ENCODE measurements around the gene ABCD2. TPM values are rescaled to one million over a fixed set of nuclear protein-coding genes. Genes with fewer than 3 reads are reported as not detected.

Gene ABCD2
- total and polyA plus RNA-seq, 2 of the 4 experiments (the other 2 are of a cell fraction), result not detected

- H3K79me1 ChIP-seq (ENCODE audit: low read depth in 1 of 2, low read length in 2 of 2), result no peaks in the 10 kb centered on the region
- no peak overlapping the region for H2AK9ac ChIP-seq (replicated peaks; ENCODE audit: low read depth, low read length, poor library complexity)
- intact Hi-C loops (cut with micrococcal nuclease), result no loop called here
- H3K27ac ChIP-seq (ENCODE audit: insufficient read depth, low read length), result no peak overlapping the region
- H2BK5ac ChIP-seq (ENCODE audit: low read depth, low read length, poor library complexity, severe bottlenecking), result no peak overlapping the region
- H4K91ac ChIP-seq (ENCODE audit: insufficient read depth, low read depth, low read length), result no peak overlapping the region
- H2BK20ac ChIP-seq (ENCODE audit: low read depth, low read length), result no peak overlapping the region
- no peaks in the 10 kb centered on the region for H3K36me3 ChIP-seq (ENCODE audit: control insufficient read depth, insufficient read depth, low read length)
- ChIA-PET POLR2A (ENCODE audit: unreplicated experiment) (no interaction called here), CTCF (no interaction called here)
- H3K23ac ChIP-seq (ENCODE audit: low read depth, low read length), result no peak overlapping the region
- DNase-seq (no peak), ATAC-seq (ENCODE audit: low read depth) (no peak)
- no peak overlapping the region for H3K14ac ChIP-seq (replicated peaks; ENCODE audit: low read depth, low read length)
- H3K4ac ChIP-seq (ENCODE audit: low read depth, low read length), result no peak overlapping the region
- H2AK5ac ChIP-seq (ENCODE audit: low read depth, low read length), result no peak overlapping the region
- no peaks in the 10 kb centered on the region for H4K20me1 ChIP-seq (ENCODE audit: insufficient read depth, low read length)
- no peak overlapping the region for H2AFZ ChIP-seq (replicated peaks; ENCODE audit: low read length, poor library complexity)
- H3K4me1 ChIP-seq (ENCODE audit: control insufficient read depth, insufficient read depth, low read length), result no peaks in the 10 kb centered on the region
- no peak overlapping the region for H3K18ac ChIP-seq (ENCODE audit: low read depth, low read length)
- H2BK120ac ChIP-seq (ENCODE audit: low read depth, low read length), result no peak overlapping the region
- H4K8ac ChIP-seq (ENCODE audit: low read depth in 2 of 2, low read length in 2 of 2), result no peak overlapping the region
- in situ Hi-C loops (cut with MboI; ENCODE audit: low sequenced_read_pairs), result loop anchor here (25.0 kb wide), 1 partner anchor 301 kb away; no protein-coding TSS in a partner anchor
- TF ChIP-seq CEBPB (IDR thresholded peaks at IDR 0.05; ENCODE audit: low read depth, low read length) (no peak), RAD21 (IDR thresholded peaks at IDR 0.05; ENCODE audit: low read length) (no peak), RCOR1 (IDR thresholded peaks at IDR 0.05; ENCODE audit: insufficient replicate concordance, low read length) (no peak), POLR2A (IDR thresholded peaks at IDR 0.05; ENCODE audit: low read depth, low read length) (no peak), BHLHE40 (IDR thresholded peaks at IDR 0.05; ENCODE audit: low read depth, low read length) (no peak), USF2 (IDR thresholded peaks at IDR 0.05; ENCODE audit: low read depth, low read length) (no peak), SMC3 (IDR thresholded peaks at IDR 0.05; ENCODE audit: low read depth, low read length) (no peak)
- no peak overlapping the region for H3K56ac ChIP-seq (ENCODE audit: extremely low read depth, insufficient read depth, low read length)
- no peak overlapping the region for H4K5ac ChIP-seq (ENCODE audit: low read depth, low read length)
- WGBS, 2 experiments (ENCODE audit: extremely low coverage in 2 of 2, insufficient read length in 1 of 2), result no CpG with 5 or more reads among the region's 2 CpGs
- no peaks in the 10 kb centered on the region for H3K27me3 ChIP-seq (ENCODE audit: control insufficient read depth, insufficient read depth, low read length)
- H3K4me3 ChIP-seq (ENCODE audit: insufficient read depth, low read depth, low read length), result no peak overlapping the region
- dilution Hi-C loops (cut with HindIII; ENCODE audit: low sequenced_read_pairs, unreplicated experiment), result no loop called here
- H2BK15ac ChIP-seq (ENCODE audit: low read depth, low read length), result no peak overlapping the region
- no peaks in the 10 kb centered on the region for H3K9me3 ChIP-seq (ENCODE audit: control insufficient read depth, insufficient read depth, low read length)
- no TSS peak for BruUV-seq (replicated peaks)
- H3K9me1 ChIP-seq (ENCODE audit: insufficient read depth, low read length), result no peaks in the 10 kb centered on the region
- no peak overlapping the region for H3K9ac ChIP-seq (ENCODE audit: low read depth, low read length)
- H3K4me2 ChIP-seq (ENCODE audit: low read depth, low read length), result no peak overlapping the region
Observed at GRCh38 chr12:39613525-39613924, 6.1 kb downstream of the ABCD2 start.
